Psoas muscle (tissue), 8 donors: Measurements from ENCODE around the gene SLC34A3. TPM values are rescaled to one million over a fixed set of nuclear protein-coding genes. Genes with fewer than 3 reads are reported as not detected.

Source experiments
- ATAC-seq, 4 donors: fragments of 200-7000 bp; cut with Tn5 transposase; one replicate each; pipeline ENCODE4 v1.9.1; 2020; ENCODE audit warnings: moderate library complexity in 3 of 4, mild to moderate bottlenecking in 2 of 4
- DNase-seq, 2 donors: peaks; one replicate each; pipeline ENCODE4 v3.0.0-alpha.2; 2020
- H3K27ac ChIP-seq: fragments of 200-600 bp; one replicate; pipeline ENCODE4 v1.8.0; 2022
- H3K27me3 ChIP-seq, 3 donors: fragments of 200-600 bp in 1 of 3; one replicate each; pipeline versions ENCODE4 v1.6.1 to v1.8.0; 2013 to 2022; ENCODE audit warnings: low read length in 2 of 3, mild to moderate bottlenecking in 2 of 3, moderate library complexity in 1 of 3; ENCODE audit not compliant: insufficient read depth in 3 of 3
- H3K36me3 ChIP-seq, 2 donors: fragments of 200-600 bp in 1 of 2; one replicate each; pipeline versions ENCODE4 v1.6.1 to v1.8.0; 2013 to 2022; ENCODE audit warnings: low read depth in 1 of 2, mild to moderate bottlenecking in 1 of 2, moderate library complexity in 1 of 2; ENCODE audit not compliant: insufficient read depth in 1 of 2
- H3K4me1 ChIP-seq: fragments of 200-600 bp; one replicate; pipeline ENCODE4 v1.8.0; 2022
- H3K4me3 ChIP-seq: fragments of 200-600 bp; one replicate; pipeline ENCODE4 v1.8.0; 2022; ENCODE audit warnings: mild to moderate bottlenecking
- H3K9me3 ChIP-seq: fragments of 200-600 bp; one replicate; pipeline ENCODE4 v1.8.0; 2022
- WGBS, 3 donors: extraction: QIAGEN DNeasy Blood & Tissue Kit; methylation state at CpG; one replicate each; pipeline versions ENCODE4 v1.1.6 to v1.1.7; 2013; 5-methylcytosine and 5-hydroxymethylcytosine counted together
- intact Hi-C, 2 donors: fragments of 100-400 bp; cut with DNase I; formaldehyde crosslinking; loops; one replicate each; pipeline versions ENCODE4 v1.11.0 to v1.14.2; 2022
- polyA plus RNA-seq, 3 donors: library from polyadenylated mRNA; stranded (reverse); fragments of 200-250 nt; gene quantifications; one replicate each; pipeline ENCODE4 v1.2.3, GENCODE V29; 2013
- total RNA-seq, 4 donors: library from RNA; stranded (reverse); fragmentation: NEBNext Ultra II Directional in 2 of 4; extraction: Animal tissue kit (Norgen Biotek cat#: 25700) in 2 of 4; gene quantifications; one replicate each; pipeline versions ENCODE4 v1.2.1 to v1.2.4, GENCODE V29; 2021 to 2023
- TF ChIP-seq, protein P1 (sequence below): fragments of 200-600 bp; IDR thresholded peaks from one replicate; pipeline ENCODE4 v1.8.0; 2022; ENCODE audit warnings: antibody characterized with exemption
- donor health status: healthy with polysubstance abuse.
- donor health status: DM: no; HTN: no; CAD: no; lungs with moderate emphysema.
- donor health status: Bipolar disorder and iron deficiency.
- donor health status: healthy.
- donor health status: DM: yes; HTN: yes; CAD: no.
- donor health status: DM: no; HTN: no; CAD: no.
- donor health status: DM: no; HTN: no; CAD: no.
- donor health status: DM: yes; HTN: yes; CAD: no.

Gene SLC34A3
- total and polyA plus RNA-seq, 7 donors, result not detected

DNA sequence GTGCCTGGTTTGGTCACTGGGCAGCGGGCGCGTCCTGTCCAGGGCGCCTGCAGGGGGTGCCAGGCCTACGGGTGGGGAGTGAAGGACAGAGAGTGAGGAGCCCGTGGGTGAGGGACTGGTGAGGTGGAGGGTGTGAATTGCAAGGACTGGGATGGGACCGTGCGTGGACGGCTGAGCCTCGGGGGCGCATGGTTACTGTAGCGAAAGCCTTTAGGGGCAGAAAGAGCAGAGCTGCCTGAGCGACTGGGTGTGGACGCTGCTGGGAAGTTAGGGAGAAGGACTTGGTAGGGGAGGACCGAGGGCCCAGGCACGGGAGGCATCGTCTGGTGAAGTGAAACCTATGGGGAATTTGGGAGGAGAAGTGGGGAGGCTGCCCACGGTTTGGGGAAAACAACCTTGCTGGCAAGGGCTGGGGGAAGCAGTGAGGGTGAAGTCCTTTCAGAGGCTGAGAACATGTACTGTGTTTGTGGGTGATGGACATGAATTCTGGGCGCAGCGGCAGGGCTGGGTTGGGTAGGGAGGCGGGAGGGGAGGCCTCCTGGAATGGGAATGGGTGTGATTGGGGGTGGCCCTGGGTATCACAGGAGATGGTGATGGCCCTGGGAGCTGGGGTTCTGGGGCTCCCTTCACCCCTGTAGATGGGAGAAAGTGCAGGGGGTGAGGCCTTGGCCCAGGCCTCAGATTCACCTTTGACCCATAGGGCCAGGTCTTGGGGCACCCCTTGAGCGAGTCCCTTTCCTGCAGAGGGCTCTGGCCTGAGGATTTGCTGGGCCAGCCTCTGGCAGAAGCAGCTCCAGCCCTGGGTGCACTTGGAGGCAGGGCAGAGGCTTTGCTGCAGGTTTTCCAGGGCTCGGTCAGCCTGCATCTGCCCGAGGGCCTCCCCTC is 45.1 kb downstream of the SLC34A3 start:
- peaks cover 25% of the 10 kb centered on the region for H3K4me1 ChIP-seq
- H3K9me3 ChIP-seq, result no peaks in the 10 kb centered on the region
- H3K27me3 ChIP-seq, result peaks cover 0 to 36% (median 18%) of the 10 kb centered on the region in 3 donors
- H3K27ac ChIP-seq, result peak overlapping the region; percentile 75
- H3K4me3 ChIP-seq, result peak overlapping the region; percentile 62
- intact Hi-C loops, result no loop called here
- H3K36me3 ChIP-seq, result peaks cover 2 to 21% of the 10 kb centered on the region in 2 donors
- TF ChIP-seq, protein P1, sequence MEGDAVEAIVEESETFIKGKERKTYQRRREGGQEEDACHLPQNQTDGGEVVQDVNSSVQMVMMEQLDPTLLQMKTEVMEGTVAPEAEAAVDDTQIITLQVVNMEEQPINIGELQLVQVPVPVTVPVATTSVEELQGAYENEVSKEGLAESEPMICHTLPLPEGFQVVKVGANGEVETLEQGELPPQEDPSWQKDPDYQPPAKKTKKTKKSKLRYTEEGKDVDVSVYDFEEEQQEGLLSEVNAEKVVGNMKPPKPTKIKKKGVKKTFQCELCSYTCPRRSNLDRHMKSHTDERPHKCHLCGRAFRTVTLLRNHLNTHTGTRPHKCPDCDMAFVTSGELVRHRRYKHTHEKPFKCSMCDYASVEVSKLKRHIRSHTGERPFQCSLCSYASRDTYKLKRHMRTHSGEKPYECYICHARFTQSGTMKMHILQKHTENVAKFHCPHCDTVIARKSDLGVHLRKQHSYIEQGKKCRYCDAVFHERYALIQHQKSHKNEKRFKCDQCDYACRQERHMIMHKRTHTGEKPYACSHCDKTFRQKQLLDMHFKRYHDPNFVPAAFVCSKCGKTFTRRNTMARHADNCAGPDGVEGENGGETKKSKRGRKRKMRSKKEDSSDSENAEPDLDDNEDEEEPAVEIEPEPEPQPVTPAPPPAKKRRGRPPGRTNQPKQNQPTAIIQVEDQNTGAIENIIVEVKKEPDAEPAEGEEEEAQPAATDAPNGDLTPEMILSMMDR, result no peak
- DNase-seq (no peak), ATAC-seq (no peak)
- WGBS, 3 donors, result 72 to 81% (median 81%) methylated on average over 24 of the region's 24 CpGs

DNA sequence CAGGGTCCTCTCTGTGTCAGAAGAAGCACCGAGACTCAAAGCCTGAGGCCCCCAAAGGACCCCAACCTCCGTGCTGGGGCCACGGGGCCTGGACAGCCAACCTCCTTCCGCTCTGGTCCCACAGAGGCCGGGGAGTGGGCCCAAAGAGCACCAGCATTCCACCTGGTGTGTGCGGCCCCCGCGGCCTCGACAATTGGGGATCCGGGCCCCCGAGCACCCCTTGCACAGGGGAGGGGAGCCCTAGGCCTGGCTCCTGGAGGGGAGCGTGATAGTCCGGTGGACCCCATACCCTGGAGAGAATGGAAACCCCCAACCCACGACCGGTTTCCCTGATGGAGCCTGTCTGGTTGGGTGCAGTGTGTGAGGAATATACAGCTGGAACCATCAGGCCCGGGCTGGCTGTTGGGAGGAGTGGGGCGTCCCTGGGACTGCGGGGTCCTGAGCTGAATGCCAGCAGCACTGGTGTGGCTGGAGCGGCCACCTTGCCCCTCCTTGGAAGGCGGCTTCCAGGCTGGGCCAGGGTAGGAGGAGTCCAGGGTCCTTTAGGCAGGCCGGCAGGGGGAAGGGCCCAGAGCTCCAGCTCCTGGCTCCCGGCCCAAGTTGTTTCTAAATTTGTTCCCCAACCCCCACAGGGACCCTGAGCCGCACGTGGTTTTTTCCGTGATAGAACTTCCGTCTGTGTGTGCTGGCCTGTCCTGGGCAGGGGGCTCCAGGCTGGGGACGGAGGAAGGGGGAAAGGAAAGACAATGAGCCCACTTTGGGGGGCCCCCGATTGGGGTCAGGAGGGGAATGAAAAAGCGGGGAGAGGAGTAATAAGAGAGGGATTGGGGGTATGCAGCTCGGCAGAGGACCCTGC is 46.0 kb downstream of the SLC34A3 start:
- Histone ChIP-seq H3K4me1 (peaks cover 30% of the 10 kb centered on the region), H3K4me3 (peak overlapping the region; percentile 62), H3K9me3 (no peaks in the 10 kb centered on the region), H3K27me3 (peaks cover 0 to 43% (median 18%) of the 10 kb centered on the region in 3 donors), H3K27ac (peak overlapping the region; percentile 75), H3K36me3 (peaks cover 2 to 16% of the 10 kb centered on the region in 2 donors)
- intact Hi-C loops, result no loop called here
- peak; percentile 73 to 85 for DNase-seq
- ATAC-seq, result peak; percentile 23 to 59 (median 32)
- 32 to 42% (median 36%) methylated on average over 30 of the region's 30 CpGs for WGBS, 3 donors
- TF ChIP-seq, protein P1, result no peak

DNA sequence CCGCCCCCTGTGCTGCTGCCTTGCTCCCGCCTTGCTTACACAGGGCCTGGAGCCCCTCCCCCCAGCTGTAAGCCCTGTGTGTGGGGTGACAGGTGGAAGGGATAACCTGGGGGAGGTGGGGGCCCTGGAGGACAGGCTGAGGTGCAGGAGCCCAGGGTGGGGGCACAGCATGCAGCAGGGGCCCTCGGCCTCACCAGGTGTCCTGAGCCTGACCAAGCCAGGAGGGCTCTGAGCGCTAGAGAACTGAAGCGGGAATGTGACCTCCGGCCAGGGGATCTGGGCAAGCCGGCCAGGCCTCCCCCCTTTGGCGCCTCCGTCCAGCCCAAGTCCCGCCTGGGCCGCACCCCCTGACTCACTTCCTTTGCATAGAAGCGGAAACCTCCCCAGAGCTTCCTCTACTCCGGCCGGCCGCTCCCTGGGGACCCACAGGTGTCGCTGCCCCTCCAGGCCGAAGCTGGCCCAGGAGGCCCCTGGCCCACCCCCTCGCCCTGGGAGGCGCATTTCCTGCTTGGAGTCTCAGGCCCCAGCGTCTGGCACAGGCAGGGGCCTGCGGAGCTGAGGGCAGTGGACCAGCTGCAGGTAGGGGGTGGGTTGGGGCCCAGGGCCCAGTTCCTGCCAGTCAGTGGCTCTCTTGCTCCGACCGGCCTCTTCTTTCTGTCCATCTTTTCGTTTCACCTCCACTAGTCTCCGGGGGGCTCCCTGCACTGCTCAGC is 46.8 kb downstream of the SLC34A3 start, which contains the start of gene TOR4A:
Gene TOR4A, plus strand, starts transcription at position 398 of the 713 bp plus-strand sequence. CDS start 964 bp downstream, outside the sequence.
- Histone ChIP-seq H3K27ac (peak within 1 kb of the TSS; percentile 75), H3K9me3 (no peaks in the 10 kb centered on the region), H3K4me3 (peak within 1 kb of the TSS; percentile 62), H3K4me1 (peaks cover 30% of the 10 kb centered on the region), H3K36me3 (peaks cover 0 to 10% of the 10 kb centered on the region in 2 donors), H3K27me3 (peaks cover 0 to 48% (median 18%) of the 10 kb centered on the region in 3 donors)
- TF ChIP-seq, protein P1, result no peak
- intact Hi-C loops, result no loop called here
- ATAC-seq (peak; percentile 31 to 67 (median 48)), DNase-seq (peak; percentile 81 to 84)
- 27 to 37% (median 35%) methylated on average over 19 to 25 of the region's 25 CpGs for WGBS, 3 donors

DNA sequence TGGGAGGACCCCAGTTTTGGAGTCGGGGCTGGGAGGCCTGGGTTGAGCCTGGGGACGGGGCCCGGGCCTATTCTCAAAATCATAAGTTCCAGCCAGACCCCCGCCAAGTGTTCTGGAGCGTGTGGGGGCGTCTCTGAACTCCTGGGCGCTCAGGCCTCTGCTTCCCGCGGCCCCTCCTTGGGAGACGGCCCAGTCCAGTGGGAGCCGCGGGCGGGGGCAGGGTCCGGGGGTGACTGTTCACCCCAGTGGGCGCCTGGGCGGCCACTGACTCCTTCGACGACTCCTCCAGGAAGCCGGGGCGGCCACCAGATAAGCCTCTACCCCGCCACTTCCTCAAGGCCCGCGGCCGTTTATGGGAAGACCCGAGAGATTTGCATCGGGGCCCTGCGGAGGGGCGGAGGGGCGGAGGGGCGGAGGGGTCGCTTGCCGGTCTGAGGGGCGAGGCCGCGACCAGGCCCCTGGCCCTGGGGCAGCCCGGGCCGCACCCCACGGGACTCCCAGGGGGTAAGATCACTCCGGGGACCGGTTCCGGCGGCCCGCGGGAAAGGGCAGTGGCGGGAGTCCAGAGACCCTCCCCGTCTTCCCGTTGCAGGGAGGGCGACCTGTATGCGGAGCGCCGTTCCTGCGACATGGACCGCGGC is 47.5 kb downstream of the SLC34A3 start:
- ATAC-seq (peak in 1 of 4 donors; percentile 19), DNase-seq (peak in 1 of 2 donors; percentile 37)
- WGBS, 3 donors, result 12 to 33% (median 16%) methylated on average over 25 to 54 of the region's 54 CpGs
- peak overlapping the region; percentile 75 for H3K27ac ChIP-seq
- H3K27me3 ChIP-seq, result peaks cover 0 to 48% (median 18%) of the 10 kb centered on the region in 3 donors
- intact Hi-C loops, result no loop called here
- TF ChIP-seq, protein P1, result no peak
- H3K9me3 ChIP-seq, result no peaks in the 10 kb centered on the region
- H3K36me3 ChIP-seq, result peaks cover 0 to 3% of the 10 kb centered on the region in 2 donors
- peaks cover 30% of the 10 kb centered on the region for H3K4me1 ChIP-seq
- peak overlapping the region; percentile 62 for H3K4me3 ChIP-seq
